Activated CD4-positive, alpha-beta memory T cell treated with anti-CD3 and anti-CD28 coated beads, Interleukin-2, amount 10 ng/mL, durations not matched to agents 7 days and 5 days (primary cell): ENCODE measurements around the gene GALM. TPM values are rescaled to one million over a fixed set of nuclear protein-coding genes. Genes with fewer than 3 reads are reported as not detected.
A peak's percentile ranks its signal among the peaks of the same experiment; 100 is the strongest.
"Not testable (repeated sequence)": the region's sequence is repeated elsewhere in the genome, so short reads cannot be mapped to it uniquely, and the experiment has no call there.

ENCODE experiments used
- CTCF ChIA-PET: fragments of 350-600 bp; sonication (Branson Sonifier 250); formaldehyde crosslinking; loops from one replicate; lab custom pipeline; 2021; ENCODE audit warnings: antibody characterized with exemption, inconsistent platforms; lab: Charles Lee
- POLR2A ChIA-PET: fragments of 350-600 bp; sonication (Branson Sonifier 250); formaldehyde crosslinking; loops from one replicate; lab custom pipeline; 2021; ENCODE audit warnings: antibody characterized with exemption; lab: Charles Lee
- DNase-seq: peaks from one replicate; pipeline ENCODE4 v3.0.0-alpha.2; 2020
- H3K27ac Mint-ChIP-seq: one replicate; pipeline ENCODE4 v1.8.0; 2021; ENCODE audit warnings: mild to moderate bottlenecking, mixed read lengths
- H3K27me3 Mint-ChIP-seq: one replicate; pipeline ENCODE4 v1.8.0; 2021; ENCODE audit warnings: mixed read lengths
- H3K36me3 Mint-ChIP-seq: one replicate; pipeline ENCODE4 v1.8.0; 2021; ENCODE audit warnings: low read depth, mixed read lengths
- H3K4me1 Mint-ChIP-seq: one replicate; pipeline ENCODE4 v1.8.0; 2021; ENCODE audit warnings: mixed read lengths
- H3K4me3 Mint-ChIP-seq: one replicate; pipeline ENCODE4 v1.8.0; 2021; ENCODE audit warnings: mild to moderate bottlenecking, mixed read lengths
- H3K9me3 Mint-ChIP-seq: one replicate; pipeline ENCODE4 v1.8.0; 2021; ENCODE audit warnings: mixed read lengths
- total RNA-seq, 2 experiments: library from RNA; stranded (reverse); gene quantifications; one replicate each; pipeline ENCODE4 v1.2.3, GENCODE V29; 2021

The GALM gene
- total RNA-seq, 2 experiments from 2014 or later: 94.7 to 97.4 TPM

DNA sequence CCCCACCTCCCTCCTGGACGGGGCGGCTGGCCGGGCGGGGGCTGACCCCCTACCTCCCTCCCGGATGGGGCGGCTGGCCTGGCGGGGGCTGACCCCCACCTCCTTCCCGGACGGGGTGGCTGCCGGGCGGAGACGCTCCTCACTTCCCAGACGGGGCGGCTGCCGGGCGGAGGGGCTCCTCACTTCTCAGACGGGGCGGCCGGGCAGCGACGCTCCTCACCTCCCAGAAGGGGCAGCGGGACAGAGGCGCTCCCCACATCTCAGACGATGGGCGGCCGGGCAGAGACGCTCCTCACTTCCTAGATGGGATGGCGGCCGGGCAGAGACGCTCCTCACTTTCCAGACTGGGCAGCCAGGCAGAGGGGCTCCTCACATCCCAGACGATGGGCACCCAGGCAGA, 90.0 kb downstream of the GALM start:
- H3K27me3 Mint-ChIP-seq, CTCF ChIA-PET, POLR2A ChIA-PET, H3K9me3 Mint-ChIP-seq, H3K27ac Mint-ChIP-seq, DNase-seq, H3K36me3 Mint-ChIP-seq, H3K4me3 Mint-ChIP-seq: not testable (repeated sequence)
- peaks cover 19% of the 10 kb centered on the region for H3K4me1 Mint-ChIP-seq

DNA sequence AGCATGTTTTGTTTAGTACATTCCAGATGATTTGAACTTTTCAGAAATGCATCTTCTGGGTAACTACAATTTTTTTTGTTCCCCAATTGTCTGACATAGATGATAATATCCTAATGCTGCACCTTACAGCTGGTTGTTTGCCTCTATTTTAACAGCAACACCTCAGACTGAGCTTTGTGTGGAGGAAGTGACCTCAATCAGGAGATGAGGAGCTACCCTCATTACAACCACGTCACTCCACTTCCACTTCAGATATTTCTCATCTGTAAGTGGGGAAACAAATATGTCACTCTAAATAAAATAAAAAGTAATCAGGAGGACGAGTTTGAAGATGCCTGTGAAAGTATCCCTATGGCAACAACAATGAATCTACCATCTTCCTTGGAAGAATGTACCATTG, 97.3 kb downstream of the GALM start:
- Mint-ChIP-seq H3K9me3 (no peaks in the 10 kb centered on the region), H3K36me3 (no peaks in the 10 kb centered on the region), H3K4me3 (no peak overlapping the region), H3K27me3 (no peaks in the 10 kb centered on the region), H3K27ac (no peak overlapping the region), H3K4me1 (peaks cover 10% of the 10 kb centered on the region)
- ChIA-PET CTCF (interaction anchor here (0.7 to 1.1 kb wide), 3 partner anchors 14 to 255 kb away, joined by 3 to 4 read pairs (median 3); no protein-coding TSS in a partner anchor), POLR2A (interaction anchor here (4.9 kb wide), 1 partner anchor 12 kb away, joined by 64 read pairs; the partner anchor contains the start of gene SRSF7)
- no peak for DNase-seq

DNA sequence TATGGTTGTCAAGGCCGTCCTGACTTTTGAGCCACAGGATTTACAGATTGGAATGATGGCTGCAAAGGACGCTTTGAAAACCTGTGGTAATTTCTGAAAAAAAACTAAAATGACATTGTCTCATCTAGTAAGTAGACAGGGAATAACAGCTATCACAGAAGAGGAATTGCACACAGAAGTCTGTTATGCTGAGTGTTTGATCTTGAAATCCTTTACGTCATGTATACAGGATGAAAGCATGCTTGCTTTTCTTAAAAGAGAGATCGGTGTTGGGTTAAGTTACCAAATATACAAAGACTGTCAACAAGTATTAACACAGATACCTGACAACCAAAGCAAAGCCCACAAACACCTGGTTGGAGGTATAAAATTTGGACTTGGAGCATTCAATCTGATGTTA, 97.8 kb downstream of the GALM start:
- Mint-ChIP-seq H3K4me3 (no peak overlapping the region), H3K27ac (no peak overlapping the region), H3K4me1 (peaks cover 10% of the 10 kb centered on the region), H3K36me3 (no peaks in the 10 kb centered on the region), H3K9me3 (no peaks in the 10 kb centered on the region), H3K27me3 (no peaks in the 10 kb centered on the region)
- POLR2A ChIA-PET: interaction anchor here (4.9 kb wide), 1 partner anchor 12 kb away, joined by 64 read pairs; the partner anchor contains the start of gene SRSF7
- DNase-seq: no peak
- CTCF ChIA-PET: interaction anchor here (1.1 kb wide), 1 partner anchor 256 kb away, joined by 3 read pairs; no protein-coding TSS in a partner anchor

DNA sequence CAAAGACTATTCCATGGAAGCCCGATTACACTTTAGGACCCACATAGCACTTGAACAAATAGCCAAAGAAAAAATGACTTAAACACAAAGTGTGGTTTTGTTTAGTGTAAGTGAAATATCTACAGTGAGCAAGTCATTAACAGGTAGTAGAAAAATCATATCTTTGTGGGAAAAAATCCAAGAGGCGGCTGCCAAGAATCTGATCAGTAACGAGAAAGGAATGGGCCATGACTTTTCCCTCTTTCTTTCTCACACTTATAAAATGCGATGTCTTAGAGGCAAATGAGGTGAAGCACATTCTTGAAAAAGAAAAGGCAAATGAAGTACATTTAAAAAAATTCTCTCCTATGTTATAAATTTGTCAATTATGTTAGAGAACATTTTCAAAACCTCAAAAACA, 99.2 kb downstream of the GALM start:
- CTCF ChIA-PET: no interaction called here
- POLR2A ChIA-PET: interaction anchor here (1.1 kb wide), 1 partner anchor 15 kb away, joined by 5 read pairs; no protein-coding TSS in a partner anchor
- Mint-ChIP-seq H3K9me3 (no peaks in the 10 kb centered on the region), H3K4me1 (peaks cover 10% of the 10 kb centered on the region), H3K27ac (no peak overlapping the region), H3K36me3 (no peaks in the 10 kb centered on the region), H3K4me3 (no peak overlapping the region), H3K27me3 (no peaks in the 10 kb centered on the region)
- no peak for DNase-seq

DNA sequence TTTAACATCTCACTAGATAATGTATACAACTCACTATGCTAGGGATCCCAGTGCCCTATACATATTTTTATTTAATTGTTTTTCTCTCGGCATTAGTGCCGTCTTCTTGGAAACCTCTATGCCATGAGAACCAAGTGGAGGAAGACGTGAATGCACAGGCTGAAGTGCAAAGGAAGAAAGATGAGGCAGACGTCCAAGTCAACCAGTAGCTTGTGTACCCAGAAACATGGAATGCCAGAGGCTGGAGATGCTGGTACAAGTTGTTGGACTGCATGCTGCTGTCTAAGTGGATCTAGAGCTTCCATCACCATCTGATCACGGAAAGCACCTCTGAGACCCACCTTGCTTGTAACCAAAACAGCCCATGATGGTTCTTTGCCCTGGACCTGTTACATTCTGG, 99.6 kb downstream of the GALM start:
- POLR2A ChIA-PET: interaction anchor here (1.1 to 1.3 kb wide), 2 partner anchors 14 to 15 kb away, joined by 4 to 5 read pairs; partner anchors contain the start of gene SRSF7
- H3K9me3 Mint-ChIP-seq: no peaks in the 10 kb centered on the region

DNA sequence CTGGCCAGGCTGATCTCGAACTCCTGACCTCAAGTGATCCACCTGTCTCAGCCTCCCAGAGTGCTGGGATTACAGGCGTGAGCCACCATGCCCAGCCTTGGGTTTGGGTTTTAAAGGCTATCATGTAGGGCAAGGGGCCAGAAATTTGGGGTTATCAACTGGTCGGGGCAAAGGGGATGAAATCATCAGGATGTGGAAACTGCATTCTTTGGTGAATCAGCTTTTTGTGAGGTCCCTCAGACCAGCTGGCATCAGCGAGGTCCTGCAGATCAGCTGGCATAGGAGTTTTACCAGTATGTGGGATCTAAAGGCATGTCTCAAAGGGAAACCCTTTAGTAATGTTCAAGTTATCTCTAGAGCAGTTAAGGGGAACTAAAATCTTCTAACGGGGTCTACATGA, 105.7 kb downstream of the GALM start:
- POLR2A ChIA-PET: interaction anchor here (1.1 to 4.9 kb wide), 2 partner anchors 10 to 20 kb away, joined by 3 to 30 read pairs; partner anchors contain the start of gene SRSF7
- CTCF ChIA-PET: interaction anchor here (0.6 to 1.2 kb wide), 2 partner anchors 168 to 396 kb away, joined by 3 read pairs; no protein-coding TSS in a partner anchor
- no peak overlapping the region for H3K4me3 Mint-ChIP-seq
- H3K4me1 Mint-ChIP-seq: peaks cover 5% of the 10 kb centered on the region
- no peaks in the 10 kb centered on the region for H3K36me3 Mint-ChIP-seq
- no peak for DNase-seq
- no peak overlapping the region for H3K27ac Mint-ChIP-seq
- no peaks in the 10 kb centered on the region for H3K9me3 Mint-ChIP-seq
- peaks cover 14% of the 10 kb centered on the region for H3K27me3 Mint-ChIP-seq

More for the DNA sequence above, 99.6 kb downstream of the GALM start:
- DNase-seq: no peak
- CTCF ChIA-PET: no interaction called here
- H3K4me3 Mint-ChIP-seq: no peak overlapping the region
- no peaks in the 10 kb centered on the region for H3K27me3 Mint-ChIP-seq
- no peaks in the 10 kb centered on the region for H3K36me3 Mint-ChIP-seq
- peaks cover 10% of the 10 kb centered on the region for H3K4me1 Mint-ChIP-seq
- H3K27ac Mint-ChIP-seq: no peak overlapping the region

DNA sequence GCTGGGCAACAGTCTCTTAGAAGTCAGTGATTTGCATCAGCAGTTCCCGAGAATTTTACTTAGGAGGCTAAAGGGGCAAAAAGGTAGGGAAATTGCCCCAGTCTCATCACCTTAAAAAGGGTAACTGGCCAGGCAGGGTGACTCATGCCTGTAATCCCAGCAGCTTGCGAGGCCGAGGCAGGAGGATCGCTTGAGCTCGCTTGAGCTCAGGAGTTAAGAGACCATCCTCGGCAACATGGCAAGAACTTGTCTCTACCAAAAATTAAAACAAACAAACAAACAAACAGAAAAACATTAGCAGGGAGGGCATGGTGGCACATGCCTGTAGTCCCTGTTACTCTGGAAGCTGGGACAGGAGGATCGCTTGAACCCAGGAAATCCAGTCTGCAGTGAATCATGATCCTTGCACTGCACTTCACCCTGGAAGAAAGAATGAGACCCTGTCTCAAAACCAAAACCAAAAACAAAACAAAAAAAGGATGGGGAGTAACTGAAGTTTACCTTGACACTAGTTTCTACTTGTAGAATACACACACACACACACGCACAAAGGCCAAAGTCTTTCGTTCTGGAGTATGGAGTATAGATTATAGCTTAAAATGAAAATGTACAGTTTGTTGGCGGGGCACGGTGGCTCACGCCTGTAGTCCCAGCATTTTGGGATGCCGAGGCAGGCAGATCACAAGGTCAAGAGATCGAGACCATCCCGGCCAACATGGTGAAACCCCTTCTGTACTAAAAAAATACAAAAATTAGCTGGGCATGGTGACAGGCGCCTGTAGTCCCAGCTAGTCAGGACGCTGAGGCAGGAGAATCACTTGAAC, 109.4 kb downstream of the GALM start:
- CTCF ChIA-PET: interaction anchor here (0.9 kb wide), 1 partner anchor 40 kb away, joined by 3 read pairs; no protein-coding TSS in a partner anchor
- POLR2A ChIA-PET: interaction anchor here (1.1 to 4.9 kb wide), 3 partner anchors 24 to 34 kb away, joined by 3 to 34 read pairs (median 6); partner anchors contain the start of gene SRSF7
- Mint-ChIP-seq H3K9me3 (no peaks in the 10 kb centered on the region), H3K27me3 (peaks cover 16% of the 10 kb centered on the region), H3K4me1 (peaks cover 23% of the 10 kb centered on the region), H3K4me3 (no peak overlapping the region), H3K27ac (no peak overlapping the region), H3K36me3 (peaks cover 4% of the 10 kb centered on the region)
- no peak for DNase-seq

DNA sequence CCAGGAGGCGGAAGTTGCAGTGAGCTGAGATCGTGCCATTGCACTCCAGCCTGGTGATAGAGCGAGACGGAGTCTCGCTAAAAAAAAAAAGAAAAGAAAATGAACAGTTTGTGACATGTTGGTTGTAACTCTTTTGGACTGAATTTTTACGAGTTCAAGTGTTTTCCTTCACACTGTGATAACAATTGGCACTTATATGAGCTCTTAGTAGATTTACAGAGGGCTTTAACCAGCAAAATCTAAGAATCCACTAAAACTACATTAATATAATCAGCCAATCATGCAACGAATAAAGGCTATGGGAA, 110.0 kb downstream of the GALM start:
- DNase-seq: no peak
- ChIA-PET CTCF (no interaction called here), POLR2A (interaction anchor here (1.1 to 4.9 kb wide), 3 partner anchors 25 to 34 kb away, joined by 3 to 34 read pairs (median 6); partner anchors contain the start of gene SRSF7)
- peaks cover 16% of the 10 kb centered on the region for H3K27me3 Mint-ChIP-seq
- peaks cover 23% of the 10 kb centered on the region for H3K4me1 Mint-ChIP-seq
- no peaks in the 10 kb centered on the region for H3K9me3 Mint-ChIP-seq
- peaks cover 4% of the 10 kb centered on the region for H3K36me3 Mint-ChIP-seq
- no peak overlapping the region for H3K27ac Mint-ChIP-seq
- H3K4me3 Mint-ChIP-seq: no peak overlapping the region

DNA sequence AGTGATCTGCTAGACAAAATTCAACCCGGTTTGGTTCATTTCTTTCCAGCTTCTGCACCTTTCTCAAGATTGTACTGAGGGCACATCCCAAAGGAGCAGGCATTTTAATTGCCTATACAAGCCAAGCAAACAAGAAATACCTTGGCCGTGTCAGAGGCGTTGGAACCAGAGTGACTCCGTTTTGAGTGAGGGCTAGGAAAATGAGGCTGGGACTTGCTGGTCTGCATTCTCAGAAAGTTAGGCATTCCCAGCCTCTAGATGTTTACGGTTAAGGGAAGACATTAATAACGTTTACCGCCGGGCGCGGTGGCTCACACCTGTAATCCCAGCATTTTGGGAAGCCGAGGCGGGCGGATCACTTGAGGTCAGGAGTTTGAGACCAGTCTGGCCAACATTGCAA, 110.6 kb downstream of the GALM start:
- peaks cover 11% of the 10 kb centered on the region for H3K36me3 Mint-ChIP-seq

DNA sequence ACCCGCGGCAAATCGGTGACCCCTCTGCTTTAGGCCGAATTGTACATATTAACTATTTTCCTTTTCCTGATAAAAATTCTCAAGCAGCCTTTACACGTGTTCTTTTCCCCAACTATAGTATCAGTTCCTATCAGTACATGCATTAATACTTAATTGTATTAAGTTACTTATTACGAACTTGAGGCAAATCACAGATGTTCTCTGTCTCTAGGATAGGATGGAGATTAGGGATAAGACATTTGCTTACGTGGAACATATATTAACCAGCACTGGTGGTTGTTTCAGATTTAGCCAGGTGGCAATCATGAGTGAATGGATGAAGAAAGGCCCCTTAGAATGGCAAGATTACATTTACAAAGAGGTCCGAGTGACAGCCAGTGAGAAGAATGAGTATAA, 112.8 kb downstream of the GALM start:
- H3K4me3 Mint-ChIP-seq: peak overlapping the region; percentile 93
- peaks cover 17% of the 10 kb centered on the region for H3K36me3 Mint-ChIP-seq
- H3K9me3 Mint-ChIP-seq: no peaks in the 10 kb centered on the region
- H3K4me1 Mint-ChIP-seq: peaks cover 24% of the 10 kb centered on the region
- DNase-seq: no peak
- H3K27me3 Mint-ChIP-seq: peaks cover 16% of the 10 kb centered on the region
- ChIA-PET CTCF (interaction anchor here (1.2 kb wide), 1 partner anchor 27 kb away, joined by 3 read pairs; the partner anchor contains the start of gene SRSF7), POLR2A (interaction anchor here (0.5 to 4.9 kb wide), 5 partner anchors 11 to 35 kb away, joined by 3 to 34 read pairs (median 4); partner anchors contain the start of gene SRSF7)
- peak overlapping the region; percentile 82 for H3K27ac Mint-ChIP-seq

More for the DNA sequence above, 110.6 kb downstream of the GALM start:
- Mint-ChIP-seq H3K27me3 (peaks cover 16% of the 10 kb centered on the region), H3K4me1 (peaks cover 23% of the 10 kb centered on the region), H3K9me3 (no peaks in the 10 kb centered on the region), H3K4me3 (no peak overlapping the region), H3K27ac (no peak overlapping the region)
- CTCF ChIA-PET: no interaction called here
- no peak for DNase-seq
- POLR2A ChIA-PET: interaction anchor here (0.6 to 4.9 kb wide), 4 partner anchors 25 to 397 kb away, joined by 3 to 34 read pairs (median 4); partner anchors contain the start of gene SRSF7

DNA sequence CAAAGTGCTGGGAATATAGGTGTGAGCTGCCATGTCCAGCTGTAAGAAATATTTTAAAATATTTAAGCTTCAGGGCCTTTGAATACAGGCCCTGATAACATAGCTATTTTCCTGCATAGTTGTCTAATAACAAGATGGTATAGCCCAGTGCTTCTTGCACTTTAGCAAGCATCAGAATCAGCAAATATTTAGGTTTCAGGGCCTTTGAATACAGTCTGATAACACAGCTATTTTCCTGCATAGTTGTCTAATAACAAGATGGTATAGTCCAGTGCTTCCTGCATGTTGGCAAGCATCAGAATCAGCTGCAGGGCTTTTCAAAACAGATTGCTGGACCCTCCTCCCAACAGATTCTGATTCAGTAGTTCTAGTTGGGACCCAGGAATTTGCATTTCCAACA, 117.7 kb downstream of the GALM start:
- no peak for DNase-seq
- no peak overlapping the region for H3K4me3 Mint-ChIP-seq
- no peaks in the 10 kb centered on the region for H3K27me3 Mint-ChIP-seq
- no peaks in the 10 kb centered on the region for H3K9me3 Mint-ChIP-seq
- peaks cover 9% of the 10 kb centered on the region for H3K4me1 Mint-ChIP-seq
- no peak overlapping the region for H3K27ac Mint-ChIP-seq
- ChIA-PET CTCF (interaction anchor here (1.0 kb wide), 1 partner anchor 32 kb away, joined by 4 read pairs; no protein-coding TSS in a partner anchor), POLR2A (interaction anchor here (1.4 to 3.2 kb wide), 2 partner anchors 33 to 40 kb away, joined by 3 to 15 read pairs; partner anchors contain the start of gene SRSF7)
- peaks cover 12% of the 10 kb centered on the region for H3K36me3 Mint-ChIP-seq
